ENCODE measurements around the gene PIEZO2. TPM values are rescaled to one million over a fixed set of nuclear protein-coding genes. Genes with fewer than 3 reads are reported as not detected.
"Not testable (repeated sequence)": the region's sequence is repeated elsewhere in the genome, so short reads cannot be mapped to it uniquely, and the experiment has no call there.

The PIEZO2 gene
- polyA plus RNA-seq, 1 experiment, result 4.6 TPM

DNA sequence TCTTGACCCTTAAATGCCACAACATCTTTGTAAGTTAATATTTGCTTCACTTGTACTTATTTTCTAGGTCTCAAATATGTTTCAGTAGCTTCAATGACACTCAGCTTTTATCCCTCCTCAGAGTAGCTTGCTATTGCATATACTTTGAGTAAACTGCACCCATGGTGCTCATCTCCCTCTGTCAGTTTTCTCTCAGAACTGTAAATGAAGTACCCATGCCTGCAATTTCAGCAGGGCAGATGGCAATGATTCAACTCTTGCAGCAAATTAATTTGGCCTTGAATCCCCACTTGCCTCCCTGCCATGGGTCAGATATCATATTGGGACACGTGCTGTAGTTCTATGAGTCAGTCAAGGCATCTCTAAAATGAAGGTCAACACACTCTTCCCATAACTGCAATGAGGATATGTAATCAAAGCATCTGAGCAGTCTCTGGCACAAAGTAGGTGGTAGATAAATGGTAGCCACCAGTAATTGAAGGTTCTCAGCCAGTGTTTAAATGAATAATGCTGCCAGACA is 225.8 kb downstream of the PIEZO2 start:
- H3K36me3 ChIP-seq (ENCODE audit: control insufficient read depth, insufficient read depth, low read length), result no peaks in the 10 kb centered on the region
- ChIA-PET POLR2A (no interaction called here), CTCF (interaction anchor here (0.6 to 1.2 kb wide), 2 partner anchors 66 to 664 kb away, joined by 3 read pairs; no protein-coding TSS in a partner anchor)
- TF ChIP-seq, protein P1, sequence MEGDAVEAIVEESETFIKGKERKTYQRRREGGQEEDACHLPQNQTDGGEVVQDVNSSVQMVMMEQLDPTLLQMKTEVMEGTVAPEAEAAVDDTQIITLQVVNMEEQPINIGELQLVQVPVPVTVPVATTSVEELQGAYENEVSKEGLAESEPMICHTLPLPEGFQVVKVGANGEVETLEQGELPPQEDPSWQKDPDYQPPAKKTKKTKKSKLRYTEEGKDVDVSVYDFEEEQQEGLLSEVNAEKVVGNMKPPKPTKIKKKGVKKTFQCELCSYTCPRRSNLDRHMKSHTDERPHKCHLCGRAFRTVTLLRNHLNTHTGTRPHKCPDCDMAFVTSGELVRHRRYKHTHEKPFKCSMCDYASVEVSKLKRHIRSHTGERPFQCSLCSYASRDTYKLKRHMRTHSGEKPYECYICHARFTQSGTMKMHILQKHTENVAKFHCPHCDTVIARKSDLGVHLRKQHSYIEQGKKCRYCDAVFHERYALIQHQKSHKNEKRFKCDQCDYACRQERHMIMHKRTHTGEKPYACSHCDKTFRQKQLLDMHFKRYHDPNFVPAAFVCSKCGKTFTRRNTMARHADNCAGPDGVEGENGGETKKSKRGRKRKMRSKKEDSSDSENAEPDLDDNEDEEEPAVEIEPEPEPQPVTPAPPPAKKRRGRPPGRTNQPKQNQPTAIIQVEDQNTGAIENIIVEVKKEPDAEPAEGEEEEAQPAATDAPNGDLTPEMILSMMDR (IDR thresholded peaks at IDR 0.05; ENCODE audit: insufficient read depth, low read depth, low read length), result no peak
- H3K4me3 ChIP-seq (ENCODE audit: low read depth, low read length), result no peak overlapping the region
- no peaks in the 10 kb centered on the region for H3K27me3 ChIP-seq (ENCODE audit: control insufficient read depth, insufficient read depth, low read length)
- no peak for DNase-seq (ENCODE audit: low read depth)

DNA sequence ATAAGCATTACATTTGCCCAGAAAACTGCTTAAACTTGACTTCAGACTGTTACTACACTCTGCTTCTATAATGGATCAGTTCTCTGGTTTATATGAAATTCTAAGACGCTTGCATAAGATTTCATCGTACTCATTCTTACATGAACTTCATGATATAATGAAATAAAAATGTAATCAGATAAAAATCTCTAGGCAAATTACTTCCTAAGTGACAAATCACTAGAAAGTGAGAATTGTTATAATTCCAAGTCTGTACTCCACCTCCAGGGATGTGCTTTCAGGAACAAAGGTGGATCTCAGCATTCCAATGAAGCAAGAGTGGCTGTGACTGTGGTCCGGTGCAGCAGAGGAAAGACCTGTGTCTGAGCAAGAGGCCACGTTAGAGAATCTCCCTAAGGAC is 226.2 kb downstream of the PIEZO2 start:
- POLR2A ChIA-PET, result no interaction called here
- TF ChIP-seq, protein P1 (IDR thresholded peaks at IDR 0.05; ENCODE audit: insufficient read depth, low read depth, low read length), result no peak
- Histone ChIP-seq H3K27me3 (ENCODE audit: control insufficient read depth, insufficient read depth, low read length) (no peaks in the 10 kb centered on the region), H3K36me3 (ENCODE audit: control insufficient read depth, insufficient read depth, low read length) (no peaks in the 10 kb centered on the region), H3K4me3 (ENCODE audit: low read depth, low read length) (no peak overlapping the region)
- no peak for DNase-seq (ENCODE audit: low read depth)
- CTCF ChIA-PET, result interaction anchor here (0.6 to 1.2 kb wide), 3 partner anchors 66 to 665 kb away, joined by 3 read pairs; no protein-coding TSS in a partner anchor

GRCh38 chr18:10922712-10923111 is 226.7 kb downstream of the PIEZO2 start:
- CTCF ChIA-PET, result interaction anchor here (1.0 to 1.2 kb wide), 2 partner anchors 65 to 231 kb away, joined by 3 read pairs; no protein-coding TSS in a partner anchor
- H3K36me3 ChIP-seq (ENCODE audit: control insufficient read depth, insufficient read depth, low read length); H3K4me3 ChIP-seq (ENCODE audit: low read depth, low read length); DNase-seq (ENCODE audit: low read depth); POLR2A ChIA-PET; H3K27me3 ChIP-seq (ENCODE audit: control insufficient read depth, insufficient read depth, low read length): not testable (repeated sequence)

DNA sequence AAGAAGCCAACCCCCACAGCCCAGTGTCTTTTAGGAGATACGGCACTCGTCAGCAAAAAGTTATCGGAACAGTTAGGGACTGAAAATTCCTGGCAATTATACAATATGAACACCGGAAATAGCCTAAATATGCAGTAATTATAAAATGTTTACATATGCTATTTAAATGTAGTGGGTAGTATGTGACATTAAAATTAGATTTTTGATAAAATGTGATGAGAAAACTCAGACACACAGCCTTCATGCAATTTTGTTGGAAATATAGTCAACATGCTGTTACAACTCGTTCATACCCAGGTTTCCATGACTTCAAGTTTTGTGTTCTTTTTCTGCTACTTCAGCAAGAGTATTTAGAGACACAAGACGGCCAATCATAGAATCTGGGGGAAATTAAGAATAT is 229.1 kb downstream of the PIEZO2 start:
- CTCF ChIA-PET; H3K4me3 ChIP-seq (ENCODE audit: low read depth, low read length); DNase-seq (ENCODE audit: low read depth); H3K36me3 ChIP-seq (ENCODE audit: control insufficient read depth, insufficient read depth, low read length); POLR2A ChIA-PET; H3K27me3 ChIP-seq (ENCODE audit: control insufficient read depth, insufficient read depth, low read length): not testable (repeated sequence)

DNA sequence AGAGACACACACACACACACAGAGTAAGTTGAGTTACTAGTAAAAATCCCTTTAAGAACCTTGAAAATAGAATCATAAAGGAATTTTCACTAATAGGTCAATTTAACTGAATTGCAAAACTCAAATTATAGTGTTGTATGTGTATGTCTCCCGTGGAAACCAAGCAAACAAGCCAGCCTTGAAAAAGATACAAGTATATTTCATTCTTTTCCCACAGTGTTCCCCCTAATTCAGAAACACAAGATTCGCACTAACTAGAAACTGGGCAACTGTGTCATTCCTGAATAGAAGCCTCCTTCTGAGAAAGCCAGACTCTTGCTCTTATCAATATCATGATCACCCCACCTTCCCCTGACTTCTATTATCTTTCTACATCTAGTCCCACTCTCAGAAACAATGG is 229.5 kb downstream of the PIEZO2 start:
- TF ChIP-seq, protein P1 (IDR thresholded peaks at IDR 0.05; ENCODE audit: insufficient read depth, low read depth, low read length), result no peak
- no peak for DNase-seq (ENCODE audit: low read depth)
- no peaks in the 10 kb centered on the region for H3K27me3 ChIP-seq (ENCODE audit: control insufficient read depth, insufficient read depth, low read length)
- no peaks in the 10 kb centered on the region for H3K36me3 ChIP-seq (ENCODE audit: control insufficient read depth, insufficient read depth, low read length)
- ChIA-PET CTCF (no interaction called here), POLR2A (no interaction called here)
- no peak overlapping the region for H3K4me3 ChIP-seq (ENCODE audit: low read depth, low read length)

DNA sequence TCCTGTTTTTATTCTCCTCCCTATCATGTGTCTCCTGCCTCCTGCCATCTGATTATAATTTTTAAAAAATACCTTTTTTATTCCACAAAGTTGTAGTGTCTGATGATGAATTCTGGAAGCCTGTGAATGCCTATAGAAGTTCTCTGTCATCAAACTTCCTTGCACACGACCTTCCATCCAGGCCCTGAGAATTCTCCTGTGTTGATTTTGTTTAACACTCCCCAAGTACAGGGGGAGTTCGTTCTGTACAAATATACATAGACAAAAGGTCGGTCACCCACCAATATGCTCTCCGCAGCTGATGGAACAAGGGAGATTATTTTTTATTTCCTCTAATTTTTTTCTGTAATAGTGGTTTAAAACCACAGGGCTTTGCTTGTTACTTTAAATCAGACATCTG is 232.5 kb downstream of the PIEZO2 start:
- TF ChIP-seq, protein P1 (IDR thresholded peaks at IDR 0.05; ENCODE audit: insufficient read depth, low read depth, low read length), result no peak
- POLR2A ChIA-PET, result no interaction called here
- H3K36me3 ChIP-seq (ENCODE audit: control insufficient read depth, insufficient read depth, low read length), result no peaks in the 10 kb centered on the region
- no peak for DNase-seq (ENCODE audit: low read depth)
- H3K27me3 ChIP-seq (ENCODE audit: control insufficient read depth, insufficient read depth, low read length), result no peaks in the 10 kb centered on the region
- no peak overlapping the region for H3K4me3 ChIP-seq (ENCODE audit: low read depth, low read length)
- CTCF ChIA-PET, result no interaction called here

All from BJ (cell line).